ENCODE results near the gene IFIH1. TPM values are rescaled to one million over a fixed set of nuclear protein-coding genes. Genes with fewer than 3 reads are reported as not detected.

Gene IFIH1
- total RNA-seq, 1 donor from 2014 or later, result 2.1 TPM

DNA sequence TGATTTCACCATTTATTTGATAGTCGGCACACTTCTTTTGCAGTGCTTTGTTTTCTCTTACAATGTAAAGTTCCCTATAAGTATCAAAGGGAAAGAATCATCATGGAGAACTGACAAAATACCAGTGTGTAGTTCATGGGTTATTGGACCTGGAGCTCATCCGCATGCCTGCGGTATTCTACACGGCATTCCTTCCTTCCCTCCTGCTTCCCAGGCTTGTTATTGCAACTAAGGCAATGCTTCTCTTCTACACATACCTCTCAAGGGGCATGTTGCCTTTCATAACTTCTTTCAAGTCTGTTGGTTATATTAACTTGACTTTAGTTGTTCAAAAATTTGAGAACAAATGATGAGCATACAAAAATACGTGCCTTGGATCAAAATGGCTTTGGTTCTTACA, 51.0 kb downstream of the IFIH1 start:
- no peak for DNase-seq (ENCODE audit: low spot score)
- Mint-ChIP-seq H3K4me1 (ENCODE audit: low read depth) (peaks cover 6% of the 10 kb centered on the region), H3K36me3 (ENCODE audit: low read depth) (no peaks in the 10 kb centered on the region), H3K27ac (ENCODE audit: unreplicated experiment) (no peak overlapping the region), H3K9me3 (ENCODE audit: low read depth) (no peaks in the 10 kb centered on the region), H3K4me3 (ENCODE audit: unreplicated experiment) (no peak overlapping the region), H3K27me3 (ENCODE audit: low read depth) (no peaks in the 10 kb centered on the region)
- TF ChIP-seq, protein P1, sequence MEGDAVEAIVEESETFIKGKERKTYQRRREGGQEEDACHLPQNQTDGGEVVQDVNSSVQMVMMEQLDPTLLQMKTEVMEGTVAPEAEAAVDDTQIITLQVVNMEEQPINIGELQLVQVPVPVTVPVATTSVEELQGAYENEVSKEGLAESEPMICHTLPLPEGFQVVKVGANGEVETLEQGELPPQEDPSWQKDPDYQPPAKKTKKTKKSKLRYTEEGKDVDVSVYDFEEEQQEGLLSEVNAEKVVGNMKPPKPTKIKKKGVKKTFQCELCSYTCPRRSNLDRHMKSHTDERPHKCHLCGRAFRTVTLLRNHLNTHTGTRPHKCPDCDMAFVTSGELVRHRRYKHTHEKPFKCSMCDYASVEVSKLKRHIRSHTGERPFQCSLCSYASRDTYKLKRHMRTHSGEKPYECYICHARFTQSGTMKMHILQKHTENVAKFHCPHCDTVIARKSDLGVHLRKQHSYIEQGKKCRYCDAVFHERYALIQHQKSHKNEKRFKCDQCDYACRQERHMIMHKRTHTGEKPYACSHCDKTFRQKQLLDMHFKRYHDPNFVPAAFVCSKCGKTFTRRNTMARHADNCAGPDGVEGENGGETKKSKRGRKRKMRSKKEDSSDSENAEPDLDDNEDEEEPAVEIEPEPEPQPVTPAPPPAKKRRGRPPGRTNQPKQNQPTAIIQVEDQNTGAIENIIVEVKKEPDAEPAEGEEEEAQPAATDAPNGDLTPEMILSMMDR (IDR thresholded peaks at IDR 0.05), result no peak

DNA sequence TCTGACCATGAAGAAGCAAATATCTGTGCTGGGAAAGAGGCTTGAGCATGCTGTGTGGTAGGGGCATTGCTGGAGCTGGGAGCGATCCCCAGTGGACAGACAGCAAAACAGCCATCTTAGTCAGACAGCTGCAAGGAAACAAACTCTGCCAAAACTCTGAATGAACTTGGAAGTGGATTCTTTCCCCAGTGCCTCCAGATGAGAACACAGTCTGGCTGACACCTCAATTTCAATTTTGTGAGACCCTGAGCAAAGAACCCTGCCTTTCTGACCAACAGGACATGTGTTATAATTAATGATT, 52.1 kb downstream of the IFIH1 start:
- Mint-ChIP-seq H3K27ac (ENCODE audit: unreplicated experiment) (no peak overlapping the region), H3K27me3 (ENCODE audit: low read depth) (no peaks in the 10 kb centered on the region), H3K36me3 (ENCODE audit: low read depth) (no peaks in the 10 kb centered on the region), H3K4me3 (ENCODE audit: unreplicated experiment) (no peak overlapping the region), H3K4me1 (ENCODE audit: low read depth) (peaks cover 13% of the 10 kb centered on the region), H3K9me3 (ENCODE audit: low read depth) (no peaks in the 10 kb centered on the region)
- TF ChIP-seq, protein P1 (IDR thresholded peaks at IDR 0.05), result no peak
- no peak for DNase-seq (ENCODE audit: low spot score)

DNA sequence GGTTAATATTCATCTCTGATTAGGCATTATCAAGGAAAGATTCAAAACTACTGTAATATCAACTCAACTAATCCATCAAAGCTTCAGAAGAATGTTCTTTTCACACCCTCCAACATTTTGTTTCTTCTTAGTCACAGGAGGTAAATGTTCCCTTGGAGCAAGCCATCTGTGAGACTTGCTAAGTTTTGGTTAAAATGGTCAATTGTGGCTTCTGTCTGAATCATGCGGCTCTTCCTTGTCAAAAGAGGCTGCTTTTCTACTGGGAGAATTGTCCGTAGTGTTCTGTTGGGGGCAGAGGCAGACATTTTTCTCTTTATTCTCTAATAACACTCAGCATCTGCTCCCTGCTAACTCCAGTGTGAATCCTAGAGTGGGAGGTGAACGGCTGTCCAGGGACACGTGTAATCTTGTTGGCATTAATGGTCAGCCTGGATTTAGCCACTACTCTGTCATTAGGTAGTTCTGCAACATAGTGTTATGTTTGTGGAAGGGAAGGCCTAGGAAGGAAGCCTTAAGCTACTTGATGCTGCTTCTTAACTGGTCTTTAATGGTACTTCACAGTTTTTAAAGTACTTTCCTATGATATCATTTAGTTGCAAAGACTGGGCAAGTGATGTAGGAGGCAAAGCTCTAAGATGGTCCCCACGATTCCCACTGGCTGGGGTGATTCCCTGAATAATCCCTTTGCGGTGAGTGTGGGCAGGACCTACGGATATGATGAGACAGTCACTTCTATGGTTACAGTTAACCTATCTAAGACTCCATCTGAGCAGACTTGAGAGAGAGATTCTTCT, 52.6 kb downstream of the IFIH1 start:
- H3K27ac Mint-ChIP-seq (ENCODE audit: unreplicated experiment), result peak overlapping the region; percentile 13

DNA sequence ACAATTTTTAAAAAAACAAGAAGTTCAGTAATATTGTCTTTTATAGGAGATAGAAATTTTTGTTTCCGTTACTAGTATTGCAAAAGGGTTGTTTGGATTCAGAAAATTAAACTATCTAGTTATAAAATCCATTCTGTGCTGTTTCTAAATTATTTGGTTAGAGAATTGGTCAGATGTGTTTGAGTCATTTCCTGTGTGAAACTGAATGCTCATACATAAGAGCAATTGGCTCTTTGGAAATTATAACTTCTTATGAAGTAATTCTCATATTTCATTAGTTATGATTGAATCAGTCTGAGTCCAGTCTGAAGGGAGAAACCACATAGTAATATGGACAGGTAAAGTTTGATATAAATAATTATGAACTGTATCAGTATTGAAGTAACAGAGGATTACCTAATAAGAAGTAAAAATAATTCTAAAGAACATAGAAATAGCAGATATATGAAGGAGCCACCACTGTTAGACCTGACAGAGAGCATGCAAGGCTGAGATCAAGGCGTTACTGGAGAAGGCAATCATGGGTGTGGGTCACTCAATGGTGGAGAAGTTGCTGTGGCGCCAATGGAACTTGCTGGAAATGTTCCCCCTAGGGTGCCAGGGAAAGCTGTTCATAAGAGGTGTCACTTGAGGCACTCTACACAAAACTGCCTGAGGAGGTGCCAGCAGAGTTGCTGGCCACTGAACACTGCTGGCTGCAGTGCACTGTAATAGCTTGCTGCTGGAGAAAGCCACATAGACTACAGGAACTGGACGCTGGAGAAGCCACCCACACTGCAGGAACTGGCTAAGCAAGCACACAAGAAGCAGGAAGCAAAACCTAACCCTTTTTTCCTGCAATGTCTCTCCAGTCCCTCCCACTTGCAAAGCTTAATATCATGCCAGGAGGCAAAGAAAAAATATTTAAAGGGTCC, 57.2 kb downstream of the IFIH1 start:
- peaks cover 46% of the 10 kb centered on the region for H3K4me1 Mint-ChIP-seq (ENCODE audit: low read depth)
- no peaks in the 10 kb centered on the region for H3K36me3 Mint-ChIP-seq (ENCODE audit: low read depth)
- no peaks in the 10 kb centered on the region for H3K27me3 Mint-ChIP-seq (ENCODE audit: low read depth)
- H3K4me3 Mint-ChIP-seq (ENCODE audit: unreplicated experiment), result no peak overlapping the region
- H3K9me3 Mint-ChIP-seq (ENCODE audit: low read depth), result no peaks in the 10 kb centered on the region
- TF ChIP-seq, protein P1 (IDR thresholded peaks at IDR 0.05), result no peak
- DNase-seq (ENCODE audit: low spot score), result no peak
- H3K27ac Mint-ChIP-seq (ENCODE audit: unreplicated experiment), result peak overlapping the region; percentile 82

More for the DNA sequence above, 52.6 kb downstream of the IFIH1 start:
- Mint-ChIP-seq H3K9me3 (ENCODE audit: low read depth) (no peaks in the 10 kb centered on the region), H3K4me1 (ENCODE audit: low read depth) (peaks cover 16% of the 10 kb centered on the region), H3K4me3 (ENCODE audit: unreplicated experiment) (no peak overlapping the region), H3K36me3 (ENCODE audit: low read depth) (no peaks in the 10 kb centered on the region), H3K27me3 (ENCODE audit: low read depth) (no peaks in the 10 kb centered on the region)
- DNase-seq (ENCODE audit: low spot score), result no peak
- TF ChIP-seq, protein P1 (IDR thresholded peaks at IDR 0.05), result no peak

DNA sequence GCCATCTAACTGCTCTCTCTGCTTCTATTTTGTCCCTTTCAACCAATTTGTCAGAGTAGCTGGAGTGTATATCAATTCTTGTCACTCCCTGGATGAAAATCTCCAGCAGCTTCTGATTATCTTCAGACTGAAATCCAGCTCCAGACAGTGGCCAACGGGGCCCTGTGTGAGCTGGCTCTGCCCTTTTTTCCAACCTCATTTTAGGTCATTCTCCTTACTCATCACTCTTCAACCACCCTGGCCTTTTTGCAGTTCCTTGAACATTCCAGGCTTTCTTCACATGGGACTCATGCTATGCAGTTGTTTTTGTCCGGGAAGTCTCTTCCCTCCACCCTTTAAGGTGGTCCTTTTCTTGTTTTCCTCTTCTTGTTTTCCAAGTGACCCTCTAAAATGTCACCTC, 59.8 kb downstream of the IFIH1 start:
- no peak for DNase-seq (ENCODE audit: low spot score)
- H3K27me3 Mint-ChIP-seq (ENCODE audit: low read depth), result no peaks in the 10 kb centered on the region
- no peaks in the 10 kb centered on the region for H3K9me3 Mint-ChIP-seq (ENCODE audit: low read depth)
- H3K4me1 Mint-ChIP-seq (ENCODE audit: low read depth), result peaks cover 48% of the 10 kb centered on the region
- H3K4me3 Mint-ChIP-seq (ENCODE audit: unreplicated experiment), result no peak overlapping the region
- H3K27ac Mint-ChIP-seq (ENCODE audit: unreplicated experiment), result peak overlapping the region; percentile 57
- no peaks in the 10 kb centered on the region for H3K36me3 Mint-ChIP-seq (ENCODE audit: low read depth)
- TF ChIP-seq, protein P1 (IDR thresholded peaks at IDR 0.05), result no peak

Measured in chondrocyte (in vitro differentiated cells).